ENCODE results near the gene BAG5. TPM values are rescaled to one million over a fixed set of nuclear protein-coding genes. Genes with fewer than 3 reads are reported as not detected.
"Not testable (repeated sequence)": the region's sequence is repeated elsewhere in the genome, so short reads cannot be mapped to it uniquely, and the experiment has no call there.

BAG5 gene
- total RNA-seq, 2 donors from 2014 or later = 28.5 to 32.9 TPM

DNA sequence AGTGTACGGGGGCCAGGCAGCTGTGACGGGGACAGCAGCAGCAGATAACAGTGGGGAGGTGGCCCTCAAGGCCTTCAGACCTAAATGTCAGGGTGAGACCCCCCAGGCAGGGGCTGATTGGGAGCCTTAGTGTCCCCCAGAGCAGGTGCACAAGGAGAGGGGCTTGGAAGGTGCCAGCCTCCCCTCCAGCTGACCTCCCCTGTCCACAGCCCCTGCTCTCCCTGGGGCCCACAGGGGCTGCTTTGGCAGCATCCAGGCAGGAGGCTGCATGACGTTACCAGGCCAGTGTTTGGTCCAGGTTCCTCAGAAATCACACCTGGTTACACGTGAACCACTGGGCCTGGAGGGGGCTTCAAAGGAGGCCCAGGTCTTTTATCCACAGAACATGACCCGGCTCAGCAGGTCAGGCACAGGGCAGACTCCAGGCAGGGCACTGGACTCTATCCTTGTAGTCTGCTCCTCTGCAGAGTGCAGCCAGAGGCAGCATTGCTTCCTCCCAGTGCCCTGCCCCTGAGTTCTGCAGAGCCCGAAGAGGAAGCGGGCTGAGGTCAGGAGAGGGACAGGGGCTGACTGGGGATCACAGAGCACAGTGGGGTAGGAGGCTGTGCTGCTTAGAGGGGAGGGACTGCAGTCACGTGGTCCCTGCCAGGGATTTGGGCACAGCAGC is 36.1 kb downstream of the BAG5 start:
- Mint-ChIP-seq H3K36me3 (ENCODE audit: low read depth) (no peaks in the 10 kb centered on the region), H3K4me3 (no peak overlapping the region), H3K4me1 (peaks cover 32% of the 10 kb centered on the region), H3K27me3 (no peaks in the 10 kb centered on the region), H3K27ac (peak overlapping the region; percentile 88)
- ATAC-seq (no peak), DNase-seq (no peak)
- H3K9me3 ChIP-seq (ENCODE audit: control insufficient read depth, low read length, poor library complexity, severe bottlenecking) = no peaks in the 10 kb centered on the region

DNA sequence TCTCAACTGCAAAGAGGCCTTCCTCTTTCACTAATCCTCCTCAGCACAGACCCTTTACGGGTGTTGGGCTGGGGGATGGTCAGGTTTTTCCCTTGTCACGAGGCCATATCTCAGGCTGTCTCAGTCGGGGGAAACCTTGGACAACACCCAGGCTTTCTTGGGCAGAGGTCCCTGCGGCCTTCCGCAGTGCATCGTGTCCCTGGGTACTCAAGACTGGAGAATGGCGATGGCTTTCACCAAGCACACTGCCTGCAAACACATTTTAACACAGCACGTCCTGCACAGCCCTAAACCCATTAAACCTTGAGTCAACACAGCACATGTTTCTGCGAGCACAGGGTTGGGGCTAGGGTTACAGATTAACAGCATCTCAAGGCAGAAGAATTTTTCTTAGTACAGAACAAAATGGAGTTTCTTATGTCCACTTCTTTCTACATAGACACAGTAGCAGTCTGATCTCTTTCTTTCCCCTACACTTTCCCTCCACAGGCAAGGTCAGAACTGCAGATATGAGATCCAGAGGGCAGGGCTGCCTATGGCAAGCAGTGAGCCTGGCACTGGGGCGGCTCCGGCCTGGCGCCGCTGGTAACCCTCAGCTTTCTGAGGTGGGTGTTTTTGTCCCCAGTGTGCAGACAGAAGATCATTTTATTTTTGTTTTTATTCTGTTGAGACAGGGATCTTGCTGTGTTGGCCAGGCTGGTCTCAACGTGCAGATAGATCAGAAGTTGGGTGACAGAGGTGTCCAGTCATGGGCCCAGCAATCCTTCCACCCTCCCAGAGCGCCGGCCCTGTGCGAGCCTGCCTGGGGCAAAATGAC is 36.8 kb downstream of the BAG5 start:
- peak overlapping the region; percentile 6 for H3K27ac Mint-ChIP-seq
- H3K9me3 ChIP-seq (ENCODE audit: control insufficient read depth, low read length, poor library complexity, severe bottlenecking); H3K27me3 Mint-ChIP-seq; H3K36me3 Mint-ChIP-seq (ENCODE audit: low read depth); ATAC-seq; H3K4me3 Mint-ChIP-seq; DNase-seq: not testable (repeated sequence)
- peaks cover 28% of the 10 kb centered on the region for H3K4me1 Mint-ChIP-seq

DNA sequence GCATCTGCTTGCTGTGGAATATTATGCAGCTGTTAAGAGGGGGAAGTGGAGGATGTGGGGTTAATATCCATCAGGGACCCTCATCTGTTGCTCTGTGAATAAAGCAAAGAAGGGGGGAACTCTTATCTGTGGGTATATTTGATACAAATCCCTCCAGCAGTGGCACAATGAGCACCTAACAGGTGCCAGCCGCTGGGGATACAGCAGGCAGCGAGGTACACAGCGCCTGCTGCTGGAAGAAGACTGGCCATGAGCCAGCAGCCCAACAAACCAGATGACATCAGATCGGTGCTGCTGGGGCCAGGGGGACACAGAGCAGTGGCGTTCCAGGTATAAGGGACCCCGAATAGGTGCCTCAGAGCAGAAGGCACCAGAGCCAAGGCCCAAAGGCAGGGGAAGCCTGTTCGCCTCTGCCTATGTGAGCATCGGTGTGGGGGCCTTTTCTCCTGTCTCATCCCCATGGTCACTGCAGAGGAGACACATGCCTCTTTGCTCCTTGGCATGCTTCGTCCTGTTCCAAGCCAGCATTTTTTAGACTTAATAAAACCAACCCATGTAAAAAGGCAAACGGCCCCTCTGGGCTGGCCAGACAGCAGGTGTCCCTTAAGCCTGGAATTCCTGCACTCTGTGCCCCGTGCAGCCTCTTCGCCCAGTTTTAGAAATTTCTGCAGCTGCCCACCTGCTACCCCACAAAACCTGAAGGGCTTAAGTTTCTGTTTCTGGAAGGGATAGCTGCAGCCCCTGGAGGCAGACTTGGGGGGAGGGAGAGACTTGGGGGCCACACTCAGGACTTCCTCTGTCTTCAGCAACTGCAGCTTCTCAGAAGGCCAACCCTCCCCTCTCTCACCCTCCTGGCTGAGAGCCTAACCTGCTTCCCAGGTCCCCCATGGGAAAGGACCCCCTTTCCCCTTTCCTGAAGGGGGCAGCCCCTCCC is 38.2 kb downstream of the BAG5 start:
- Mint-ChIP-seq H3K36me3 (ENCODE audit: low read depth) (no peaks in the 10 kb centered on the region), H3K27ac (no peak overlapping the region), H3K4me3 (no peak overlapping the region), H3K4me1 (peaks cover 20% of the 10 kb centered on the region), H3K27me3 (no peaks in the 10 kb centered on the region)
- no peak for ATAC-seq
- no peaks in the 10 kb centered on the region for H3K9me3 ChIP-seq (ENCODE audit: control insufficient read depth, low read length, poor library complexity, severe bottlenecking)
- no peak for DNase-seq

DNA sequence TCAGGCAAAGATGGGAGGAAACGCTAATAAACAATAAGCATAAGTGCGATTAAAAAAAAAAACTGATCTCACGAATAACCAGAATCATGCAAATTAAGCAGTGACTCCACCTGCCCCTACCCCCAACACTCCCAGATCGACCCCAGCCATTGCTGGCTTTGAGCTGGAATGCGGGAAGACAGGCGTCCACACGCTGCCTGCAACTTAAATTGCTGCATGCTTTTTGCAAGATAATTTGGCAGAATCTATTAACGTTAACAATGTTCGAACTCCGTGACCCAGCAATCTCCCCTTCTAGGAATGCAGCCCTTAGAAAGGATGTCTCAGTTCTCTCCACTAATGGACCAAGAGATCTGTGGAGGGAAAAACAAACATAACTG is 38.9 kb downstream of the BAG5 start:
- peak overlapping the region; percentile 49 for H3K4me3 Mint-ChIP-seq
- H3K27ac Mint-ChIP-seq = no peak overlapping the region
- ATAC-seq (no peak), DNase-seq (no peak)
- H3K9me3 ChIP-seq (ENCODE audit: control insufficient read depth, low read length, poor library complexity, severe bottlenecking) = no peaks in the 10 kb centered on the region
- H3K36me3 Mint-ChIP-seq (ENCODE audit: low read depth) = no peaks in the 10 kb centered on the region
- H3K4me1 Mint-ChIP-seq = peaks cover 20% of the 10 kb centered on the region
- H3K27me3 Mint-ChIP-seq = no peaks in the 10 kb centered on the region

DNA sequence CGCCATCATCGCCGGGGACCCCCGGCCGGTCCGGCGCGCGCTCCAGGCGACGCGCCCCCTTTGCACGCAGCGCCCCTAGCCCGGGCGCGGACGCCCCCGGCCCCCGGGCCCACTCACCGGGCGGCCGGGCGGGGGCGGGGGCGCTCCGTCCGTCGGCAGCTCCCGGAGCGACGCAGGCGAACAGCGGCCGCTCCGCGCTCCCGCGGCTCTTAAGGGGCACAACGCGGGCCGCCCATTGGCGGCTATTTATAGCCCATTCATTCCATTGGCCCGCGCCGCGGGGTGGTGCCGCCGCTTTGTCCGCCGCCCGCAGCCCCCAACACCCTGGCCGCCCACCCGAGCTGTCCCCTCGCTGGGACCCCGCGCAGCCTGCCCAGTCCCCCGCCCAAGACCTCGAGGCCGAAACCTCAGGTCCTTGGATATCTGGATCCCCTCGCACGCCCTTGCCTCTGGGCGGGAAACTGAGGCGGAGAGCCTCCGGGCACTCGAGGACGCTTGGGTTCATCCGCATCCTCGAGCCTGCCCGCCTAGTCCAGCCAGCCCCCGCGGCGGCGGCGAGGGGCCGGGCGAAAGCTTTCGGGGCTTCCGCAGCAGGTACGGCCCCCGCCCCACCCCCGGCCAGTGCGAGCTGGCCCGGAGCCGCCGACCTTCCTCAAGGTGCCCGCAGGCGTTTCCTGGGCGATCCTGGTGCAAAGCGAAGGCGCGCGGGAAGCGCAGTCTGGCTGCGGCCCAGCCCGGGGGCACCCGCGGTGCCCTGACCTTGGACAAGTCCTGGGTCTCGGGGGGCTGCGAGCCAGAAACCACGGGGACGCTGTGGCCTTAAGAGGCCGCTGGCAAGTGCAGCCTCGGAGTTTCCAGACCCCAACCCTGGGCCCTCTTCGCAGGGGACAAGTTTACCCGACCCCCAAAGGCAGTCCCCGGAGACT is 39.5 kb downstream of the BAG5 start, which contains the start of gene CKB:
CKB (minus strand) TSS at position 182 of the 926 bp plus-strand sequence. CDS start 337 bp downstream, outside the sequence.
- no peak for ATAC-seq
- Mint-ChIP-seq H3K4me1 (peaks cover 19% of the 10 kb centered on the region), H3K4me3 (peak within 1 kb of the TSS; percentile 63), H3K27me3 (no peaks in the 10 kb centered on the region), H3K36me3 (ENCODE audit: low read depth) (no peaks in the 10 kb centered on the region), H3K27ac (no peak within 1 kb of the TSS)
- DNase-seq = no peak
- H3K9me3 ChIP-seq (ENCODE audit: control insufficient read depth, low read length, poor library complexity, severe bottlenecking) = no peaks in the 10 kb centered on the region

DNA sequence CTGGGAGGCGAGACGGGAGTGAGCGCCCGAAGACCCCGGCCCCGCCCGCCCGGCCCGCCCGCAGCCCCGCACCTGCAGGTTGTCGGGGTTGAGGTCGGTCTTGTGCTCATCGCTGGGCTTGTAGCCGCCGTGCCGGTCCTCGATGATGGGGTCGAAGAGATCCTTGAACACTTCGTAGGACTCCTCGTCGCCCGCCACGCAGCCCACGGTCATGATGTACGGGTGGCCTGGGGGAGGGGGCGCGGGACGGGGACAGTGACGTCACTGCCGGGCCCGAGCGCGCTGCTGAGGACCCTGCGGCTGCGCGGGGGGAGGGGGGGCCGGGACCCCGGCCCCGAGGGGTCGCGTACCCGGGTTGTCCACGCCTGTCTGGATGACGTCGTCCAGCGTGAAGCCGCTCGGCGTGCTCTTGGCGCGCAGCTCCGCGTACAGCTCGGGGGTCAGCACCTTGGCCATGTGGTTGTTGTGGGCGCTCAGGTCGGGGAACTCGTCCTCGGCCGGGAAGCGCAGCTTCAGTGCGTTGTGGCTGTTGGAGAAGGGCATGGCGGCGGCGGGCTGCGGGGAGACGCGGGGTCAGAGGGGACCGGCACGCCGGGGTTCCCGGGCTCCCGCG is 40.4 kb downstream of the BAG5 start:
- H3K4me1 Mint-ChIP-seq = peaks cover 13% of the 10 kb centered on the region
- no peaks in the 10 kb centered on the region for H3K36me3 Mint-ChIP-seq (ENCODE audit: low read depth)
- no peaks in the 10 kb centered on the region for H3K27me3 Mint-ChIP-seq
- DNase-seq = no peak
- no peak overlapping the region for H3K27ac Mint-ChIP-seq
- ATAC-seq = peak; percentile 16
- peak overlapping the region; percentile 63 for H3K4me3 Mint-ChIP-seq
- no peaks in the 10 kb centered on the region for H3K9me3 ChIP-seq (ENCODE audit: control insufficient read depth, low read length, poor library complexity, severe bottlenecking)

DNA sequence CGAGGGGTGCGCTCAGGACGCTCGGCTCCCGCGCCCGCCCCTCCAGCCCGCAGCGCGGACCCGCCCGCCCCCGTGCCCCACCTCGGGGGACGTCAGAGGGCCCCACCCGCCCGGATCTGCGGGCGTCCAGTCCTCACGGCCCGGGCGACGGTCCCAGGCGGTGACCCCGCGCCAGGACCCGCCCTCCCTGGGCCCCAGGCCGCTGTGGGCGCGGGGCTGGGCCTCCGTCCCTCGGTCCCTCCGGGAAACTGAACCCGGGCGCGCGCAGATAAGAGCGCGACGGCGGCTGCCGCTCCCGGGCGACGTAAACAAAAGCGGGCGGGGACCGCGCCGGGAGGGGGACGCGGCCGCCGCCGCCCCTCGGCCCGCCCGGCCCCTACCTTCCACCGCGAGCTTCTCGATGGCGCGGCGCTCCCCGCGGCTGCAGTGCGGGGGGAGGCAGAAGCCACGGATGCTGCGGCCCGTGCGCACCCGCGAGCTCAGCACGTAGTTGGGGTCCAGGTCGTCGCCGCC is 41.0 kb downstream of the BAG5 start:
- H3K9me3 ChIP-seq (ENCODE audit: control insufficient read depth, low read length, poor library complexity, severe bottlenecking) = no peaks in the 10 kb centered on the region
- no peak overlapping the region for H3K27ac Mint-ChIP-seq
- no peaks in the 10 kb centered on the region for H3K27me3 Mint-ChIP-seq
- no peaks in the 10 kb centered on the region for H3K36me3 Mint-ChIP-seq (ENCODE audit: low read depth)
- DNase-seq (peak in 1 of 3 donors; percentile 19), ATAC-seq (peak; percentile 33)
- peaks cover 12% of the 10 kb centered on the region for H3K4me1 Mint-ChIP-seq
- peak overlapping the region; percentile 63 for H3K4me3 Mint-ChIP-seq

DNA sequence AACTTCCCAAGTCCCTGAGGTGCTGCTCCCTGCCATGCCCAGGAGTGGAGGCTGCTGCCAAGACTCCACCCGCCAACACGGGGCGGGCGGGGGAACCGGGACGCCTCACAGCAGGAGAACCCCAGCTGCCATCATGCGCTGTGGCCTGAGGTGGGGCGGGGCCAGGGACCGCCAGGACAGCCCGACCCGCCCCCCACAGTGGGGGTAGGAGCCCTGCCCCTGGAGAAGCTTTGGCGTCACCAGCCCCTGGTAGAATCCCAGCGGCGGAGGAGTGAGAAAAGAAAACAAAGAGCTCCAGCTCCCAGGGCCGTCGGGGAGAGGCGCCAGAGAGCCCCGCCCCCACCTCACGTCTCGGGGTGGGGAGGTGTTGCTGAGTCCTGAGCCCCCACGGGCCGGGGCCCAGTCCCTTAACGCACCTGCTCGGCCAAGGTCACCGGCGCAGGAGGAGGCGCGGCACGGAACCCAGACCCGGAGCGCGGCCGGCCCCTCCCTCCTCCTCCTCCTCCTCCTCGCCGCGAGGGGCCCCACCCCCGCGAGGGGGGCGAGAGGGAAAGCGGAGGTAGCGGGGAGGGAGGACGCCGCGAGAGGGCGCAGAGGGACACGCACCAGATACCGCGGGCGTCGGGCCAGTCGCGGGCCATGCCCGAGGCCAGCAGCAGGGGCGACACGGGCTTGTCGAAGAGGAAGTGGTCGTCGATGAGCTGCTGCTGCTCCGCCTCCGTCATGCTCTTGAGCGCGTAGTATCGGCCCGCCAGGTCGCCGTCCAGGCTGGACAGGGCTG is 41.6 kb downstream of the BAG5 start:
- H3K27me3 Mint-ChIP-seq = no peaks in the 10 kb centered on the region
- H3K36me3 Mint-ChIP-seq (ENCODE audit: low read depth) = no peaks in the 10 kb centered on the region
- no peaks in the 10 kb centered on the region for H3K9me3 ChIP-seq (ENCODE audit: control insufficient read depth, low read length, poor library complexity, severe bottlenecking)
- H3K4me3 Mint-ChIP-seq = peak overlapping the region; percentile 63
- DNase-seq (peak; percentile 52 to 65 (median 62)), ATAC-seq (peak; percentile 77)
- H3K4me1 Mint-ChIP-seq = peaks cover 10% of the 10 kb centered on the region
- H3K27ac Mint-ChIP-seq = no peak overlapping the region

DNA sequence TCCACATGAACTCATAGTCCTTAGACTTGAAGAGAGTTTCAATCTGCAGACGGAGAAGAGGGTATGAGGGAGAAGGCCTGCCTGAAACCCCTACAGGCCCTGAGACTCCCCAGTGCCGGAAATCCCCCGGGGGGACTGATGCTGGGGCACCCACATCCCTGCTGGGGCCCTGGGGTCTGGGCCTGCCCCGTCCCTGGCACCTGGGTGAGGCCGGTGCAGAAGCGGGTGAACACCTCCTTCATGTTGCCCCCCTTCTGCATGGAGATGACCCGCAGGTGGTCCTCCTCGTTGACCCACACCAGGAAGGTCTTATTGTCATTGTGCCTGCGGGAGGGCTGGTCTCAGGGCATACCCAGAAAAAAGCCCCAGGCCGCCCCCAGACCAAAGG is 42.2 kb downstream of the BAG5 start:
- Mint-ChIP-seq H3K27ac (no peak overlapping the region), H3K4me3 (peak overlapping the region; percentile 63)
- DNase-seq = peak in 1 of 3 donors; percentile 8

DNA sequence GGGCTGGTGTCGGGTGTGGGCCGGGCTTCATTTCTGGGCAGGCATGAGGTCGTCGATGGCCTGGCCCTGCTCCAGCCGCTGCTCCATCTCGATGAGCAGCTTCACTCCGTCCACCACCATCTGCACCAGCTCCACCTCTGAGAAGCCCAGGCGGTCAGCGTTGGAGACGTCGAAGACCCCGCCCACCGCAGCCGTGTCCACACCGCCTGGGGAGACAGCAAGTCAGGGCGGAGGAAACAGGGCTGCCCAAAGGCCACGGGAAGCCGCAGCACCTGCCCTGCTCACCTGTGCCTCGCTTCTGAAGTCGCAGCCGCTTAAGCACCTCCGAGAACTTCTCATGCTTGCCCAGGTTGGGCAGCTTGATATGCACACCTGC is 42.6 kb downstream of the BAG5 start:
- Mint-ChIP-seq H3K4me1 (peaks cover 9% of the 10 kb centered on the region), H3K27me3 (no peaks in the 10 kb centered on the region), H3K27ac (peak overlapping the region; percentile 62), H3K36me3 (ENCODE audit: low read depth) (no peaks in the 10 kb centered on the region), H3K4me3 (no peak overlapping the region)
- ATAC-seq (no peak), DNase-seq (peak in 1 of 3 donors; percentile 8)
- no peaks in the 10 kb centered on the region for H3K9me3 ChIP-seq (ENCODE audit: control insufficient read depth, low read length, poor library complexity, severe bottlenecking)

More for the DNA sequence above, 42.2 kb downstream of the BAG5 start:
- no peaks in the 10 kb centered on the region for H3K9me3 ChIP-seq (ENCODE audit: control insufficient read depth, low read length, poor library complexity, severe bottlenecking)
- no peaks in the 10 kb centered on the region for H3K27me3 Mint-ChIP-seq
- no peaks in the 10 kb centered on the region for H3K36me3 Mint-ChIP-seq (ENCODE audit: low read depth)
- ATAC-seq = no peak
- H3K4me1 Mint-ChIP-seq = peaks cover 9% of the 10 kb centered on the region

DNA sequence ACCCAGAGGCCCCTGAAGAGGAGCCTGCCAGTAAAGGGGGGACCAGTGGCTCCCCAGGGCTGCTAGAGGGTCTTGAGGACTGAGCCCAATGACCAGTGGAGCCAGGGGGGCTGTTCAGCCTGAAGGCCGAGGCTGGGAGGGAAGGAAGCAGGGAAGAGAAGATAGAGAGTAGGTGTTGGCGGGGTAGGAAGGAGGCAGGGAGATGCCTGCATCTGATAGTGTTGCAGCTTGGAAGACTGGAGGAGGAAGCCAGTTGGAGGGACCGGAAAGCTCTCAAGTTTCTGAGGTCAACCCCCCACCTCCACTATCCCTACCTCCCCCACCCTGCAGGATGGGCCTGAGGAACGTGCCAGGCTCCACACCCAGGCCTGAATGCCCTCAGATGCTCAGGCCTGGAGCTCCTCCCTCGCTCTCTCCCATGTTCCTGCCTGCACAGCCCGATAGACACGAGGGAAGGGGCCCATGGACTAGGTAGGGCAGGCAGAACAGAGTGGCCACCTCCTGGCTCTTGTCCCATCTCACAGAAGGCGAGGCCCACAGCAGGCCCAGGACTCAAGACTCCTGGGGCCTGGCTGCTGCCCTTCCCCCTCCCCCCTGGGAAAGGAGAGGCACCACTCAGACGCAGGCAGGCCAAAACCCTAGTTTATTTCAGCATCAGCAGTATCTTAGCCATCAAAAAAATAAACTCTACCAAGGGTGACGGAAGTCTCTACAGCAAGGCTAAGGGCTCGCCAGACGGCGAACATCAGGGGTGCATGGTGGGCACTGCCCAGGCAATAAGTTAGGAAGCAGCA is 43.2 kb downstream of the BAG5 start:
- H3K4me1 Mint-ChIP-seq = peaks cover 11% of the 10 kb centered on the region
- peak overlapping the region; percentile 62 for H3K27ac Mint-ChIP-seq
- ATAC-seq = no peak
- DNase-seq = peak in 1 of 3 donors; percentile 5
- peak overlapping the region; percentile 28 for H3K4me3 Mint-ChIP-seq
- H3K27me3 Mint-ChIP-seq = no peaks in the 10 kb centered on the region
- H3K36me3 Mint-ChIP-seq (ENCODE audit: low read depth) = no peaks in the 10 kb centered on the region
- H3K9me3 ChIP-seq (ENCODE audit: control insufficient read depth, low read length, poor library complexity, severe bottlenecking) = no peaks in the 10 kb centered on the region

Measured in T-helper 17 cell (primary cell).